ENCODE results near the gene COL5A2. TPM values are rescaled to one million over a fixed set of nuclear protein-coding genes. Genes with fewer than 3 reads are reported as not detected.

COL5A2 gene
- polyA plus RNA-seq, 1 donor from 2014 or later: 3.6 TPM

- Histone ChIP-seq H3K4me2 (ENCODE audit: low read length) (no peak overlapping the region), H3F3A (ENCODE audit: insufficient read depth, low read length, poor library complexity, severe bottlenecking) (no peaks in the 10 kb centered on the region), H2AFZ (ENCODE audit: low read depth, low read length) (no peak overlapping the region), H3K27me3 (ENCODE audit: insufficient read depth, low read depth, low read length) (no peaks in the 10 kb centered on the region), H3K9ac (ENCODE audit: low read length) (no peak overlapping the region), H3K36me3 (ENCODE audit: insufficient read depth, low read length) (no peaks in the 10 kb centered on the region), H3K9me2 (ENCODE audit: insufficient read depth, low read length) (no peaks in the 10 kb centered on the region), H3K27ac (ENCODE audit: low read length) (no peak overlapping the region), H3K79me2 (replicated peaks; ENCODE audit: insufficient read depth, low read length) (no peaks in the 10 kb centered on the region), H4K20me1 (ENCODE audit: insufficient read depth) (no peaks in the 10 kb centered on the region), H3K4me3 (ENCODE audit: low read length) (no peak overlapping the region), H3K9me3 (ENCODE audit: low read length) (no peaks in the 10 kb centered on the region)
- TF ChIP-seq MXI1 (conservative IDR thresholded peaks at IDR 0.05; ENCODE audit: poor library complexity, severe bottlenecking): no peak
- TF ChIP-seq CTCF (IDR thresholded peaks at IDR 0.05; ENCODE audit: poor library complexity, severe bottlenecking): no peak
- no peak for TF ChIP-seq EP300 (conservative IDR thresholded peaks at IDR 0.05; ENCODE audit: poor library complexity, severe bottlenecking)
- TF ChIP-seq REST (IDR thresholded peaks at IDR 0.05; ENCODE audit: borderline replicate concordance): no peak
- TF ChIP-seq POLR2AphosphoS5 (IDR thresholded peaks at IDR 0.05): no peak
- no peak for TF ChIP-seq EZH2 (IDR thresholded peaks at IDR 0.05; ENCODE audit: borderline replicate concordance, insufficient read depth, low read length, poor library complexity, severe bottlenecking)
- no peak for TF ChIP-seq RAD21 (conservative IDR thresholded peaks at IDR 0.05)
- TF ChIP-seq TAF1 (IDR thresholded peaks at IDR 0.05; ENCODE audit: low read depth): no peak
- no peak for TF ChIP-seq SMC3 (conservative IDR thresholded peaks at IDR 0.05; ENCODE audit: poor library complexity)
Measured at GRCh38 chr2:189155795-189156194, 23.8 kb downstream of the COL5A2 start.

GRCh38 chr2:189153619-189154018 is 25.9 kb downstream of the COL5A2 start:
- Histone ChIP-seq H4K20me1 (ENCODE audit: insufficient read depth) (no peaks in the 10 kb centered on the region), H3K9me3 (ENCODE audit: low read length) (no peaks in the 10 kb centered on the region), H3F3A (ENCODE audit: insufficient read depth, low read length, poor library complexity, severe bottlenecking) (no peaks in the 10 kb centered on the region), H3K9ac (ENCODE audit: low read length) (no peak overlapping the region), H3K79me2 (replicated peaks; ENCODE audit: insufficient read depth, low read length) (no peaks in the 10 kb centered on the region), H3K9me2 (ENCODE audit: insufficient read depth, low read length) (no peaks in the 10 kb centered on the region), H3K27ac (ENCODE audit: low read length) (no peak overlapping the region), H3K36me3 (ENCODE audit: insufficient read depth, low read length) (no peaks in the 10 kb centered on the region), H3K27me3 (ENCODE audit: insufficient read depth, low read depth, low read length) (no peaks in the 10 kb centered on the region), H3K4me2 (ENCODE audit: low read length) (no peak overlapping the region), H2AFZ (ENCODE audit: low read depth, low read length) (no peak overlapping the region), H3K4me3 (ENCODE audit: low read length) (no peak overlapping the region)
- TF ChIP-seq TAF1 (IDR thresholded peaks at IDR 0.05; ENCODE audit: low read depth): no peak
- TF ChIP-seq POLR2AphosphoS5 (IDR thresholded peaks at IDR 0.05): no peak
- no peak for TF ChIP-seq RAD21 (conservative IDR thresholded peaks at IDR 0.05)
- TF ChIP-seq EZH2 (IDR thresholded peaks at IDR 0.05; ENCODE audit: borderline replicate concordance, insufficient read depth, low read length, poor library complexity, severe bottlenecking): no peak
- TF ChIP-seq SMC3 (conservative IDR thresholded peaks at IDR 0.05; ENCODE audit: poor library complexity): no peak
- TF ChIP-seq EP300 (conservative IDR thresholded peaks at IDR 0.05; ENCODE audit: poor library complexity, severe bottlenecking): no peak
- TF ChIP-seq REST (IDR thresholded peaks at IDR 0.05; ENCODE audit: borderline replicate concordance): no peak
- TF ChIP-seq CTCF (IDR thresholded peaks at IDR 0.05; ENCODE audit: poor library complexity, severe bottlenecking): no peak
- no peak for TF ChIP-seq MXI1 (conservative IDR thresholded peaks at IDR 0.05; ENCODE audit: poor library complexity, severe bottlenecking)
